ENCODE data around the gene P4HA3.
A peak's percentile ranks its signal among the peaks of the same experiment; 100 is the strongest.
"Not testable (repeated sequence)": the region's sequence is repeated elsewhere in the genome, so short reads cannot be mapped to it uniquely, and the experiment has no call there.

The P4HA3 gene

DNA sequence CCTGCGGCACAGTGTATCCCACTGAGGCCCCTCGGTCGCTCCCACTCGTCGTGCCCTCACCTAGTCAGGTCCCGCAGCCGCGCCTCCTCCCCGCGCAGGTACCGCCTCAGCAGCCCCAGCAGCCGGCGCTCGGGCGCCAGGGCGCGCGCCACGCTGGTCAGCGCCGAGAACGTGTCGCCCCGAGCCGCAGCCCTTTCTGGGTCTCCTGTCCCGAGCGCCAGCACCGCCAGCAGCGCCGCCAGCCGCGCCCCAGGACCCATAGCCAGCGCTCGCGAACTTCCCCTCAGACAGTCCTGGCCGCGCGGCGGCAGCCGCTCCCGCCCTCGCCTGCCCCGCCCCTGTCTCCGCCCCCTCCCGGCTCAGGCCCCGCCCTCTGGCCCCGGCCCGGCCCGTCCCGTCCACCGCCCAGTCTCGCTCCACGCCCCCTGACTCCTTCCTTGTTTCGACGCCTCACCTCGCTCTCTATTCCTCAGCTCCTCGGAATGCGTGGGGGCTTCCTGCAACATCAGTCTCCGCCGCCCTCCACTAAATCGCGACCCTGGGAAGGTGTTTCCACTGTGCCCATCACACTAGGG lies at the start of gene P4HA3:
P4HA3 (minus strand) TSS at position 289 of the 575 bp plus-strand sequence; CDS start at position 260, 29 bp downstream.
- peak; percentile 84 for DNase-seq

DNA sequence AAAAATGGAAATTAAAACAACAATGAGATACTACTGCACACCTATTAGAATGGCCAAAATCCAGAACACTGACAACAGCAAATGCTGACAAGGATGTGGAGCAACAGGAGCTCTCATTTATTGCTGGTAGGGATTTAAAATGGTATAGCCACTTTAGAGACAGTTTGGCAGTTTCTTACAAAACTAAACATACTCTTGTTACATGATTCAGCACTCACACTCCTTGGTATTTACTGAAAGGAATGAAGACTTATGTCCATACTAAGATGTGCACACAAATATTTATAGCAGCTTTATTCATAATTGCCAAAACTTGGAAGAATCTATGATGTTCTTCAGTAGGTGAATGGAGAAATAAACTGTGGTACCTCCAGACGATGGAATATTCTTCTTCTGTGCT lies 46.0 kb upstream of the P4HA3 start:
- no peak for DNase-seq

DNA sequence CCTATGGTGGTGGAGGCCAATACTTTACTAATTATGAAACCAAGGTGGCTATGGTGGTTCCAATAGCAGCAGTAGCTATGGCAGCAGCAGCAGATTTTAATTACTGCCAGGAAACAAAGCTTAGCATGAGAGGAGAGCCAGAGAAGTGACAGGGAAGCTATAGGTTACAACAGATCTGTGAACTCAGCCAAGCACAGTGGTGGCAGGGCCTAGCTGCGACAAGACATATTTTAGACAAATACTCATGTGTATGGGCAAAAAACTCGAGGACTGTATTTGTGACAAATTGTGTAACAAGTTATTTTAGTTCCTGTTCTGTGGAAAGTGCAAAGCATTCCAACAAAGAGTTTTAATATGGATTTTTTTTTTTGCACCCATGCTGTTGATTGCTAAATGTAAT lies 44.2 kb upstream of the P4HA3 start:
- no peak for DNase-seq

DNA sequence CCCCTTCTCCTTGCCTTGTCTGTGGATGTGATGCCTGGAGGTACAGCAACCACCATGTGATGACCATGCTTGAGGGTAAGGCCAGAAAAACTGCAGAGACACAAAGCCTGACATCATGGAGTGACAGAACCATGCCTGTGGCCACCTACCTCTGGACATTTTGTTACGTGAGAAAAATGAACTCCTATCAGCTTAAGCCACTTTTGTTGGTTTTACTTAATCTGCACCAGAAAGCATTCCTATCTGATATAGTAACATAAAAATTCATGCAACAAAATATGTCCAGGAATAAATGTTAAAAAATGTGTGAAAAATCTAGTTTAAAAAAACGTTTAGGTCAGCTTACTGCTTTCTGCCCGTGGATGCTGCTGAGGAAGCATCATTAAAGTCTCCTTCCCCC lies 42.6 kb upstream of the P4HA3 start:
- no peak for DNase-seq

DNA sequence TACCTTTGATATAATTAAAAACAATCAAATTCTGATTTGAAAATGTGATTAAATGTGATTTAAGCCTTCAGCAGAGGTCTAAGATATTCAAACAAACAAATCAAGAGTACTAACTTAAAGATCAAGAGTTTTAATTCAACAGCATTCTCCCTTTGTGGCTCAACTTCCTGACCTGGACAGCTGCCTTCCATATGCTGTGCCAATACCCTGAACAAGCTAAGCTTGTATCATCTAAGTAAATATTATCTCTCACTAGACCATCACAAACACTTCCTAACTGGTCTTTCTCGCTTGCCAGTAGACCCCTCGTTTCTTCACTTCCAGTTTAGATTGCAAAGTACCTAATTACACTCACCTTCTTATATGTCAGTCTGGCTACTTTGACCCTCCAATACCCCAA lies 35.9 kb upstream of the P4HA3 start:
- no peak for DNase-seq

DNA sequence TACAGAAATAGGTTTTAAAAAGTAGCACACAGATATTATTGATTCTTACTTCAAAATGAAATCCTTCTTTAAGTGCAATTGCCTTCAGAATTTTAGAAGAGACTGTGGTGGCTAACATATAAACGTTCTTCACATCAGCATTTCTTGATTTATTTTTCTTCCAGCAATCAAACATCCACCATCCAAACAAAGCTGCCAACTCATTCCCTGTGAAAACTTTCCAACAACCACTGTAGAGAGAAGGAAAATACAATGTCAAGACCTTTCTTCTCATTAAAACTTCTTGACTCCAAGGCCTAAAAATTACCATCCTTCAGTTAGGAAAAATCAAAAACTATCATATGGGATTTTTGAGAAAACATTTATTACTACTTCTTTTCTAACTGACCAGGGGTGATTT lies 34.0 kb upstream of the P4HA3 start:
- DNase-seq, result no peak

DNA sequence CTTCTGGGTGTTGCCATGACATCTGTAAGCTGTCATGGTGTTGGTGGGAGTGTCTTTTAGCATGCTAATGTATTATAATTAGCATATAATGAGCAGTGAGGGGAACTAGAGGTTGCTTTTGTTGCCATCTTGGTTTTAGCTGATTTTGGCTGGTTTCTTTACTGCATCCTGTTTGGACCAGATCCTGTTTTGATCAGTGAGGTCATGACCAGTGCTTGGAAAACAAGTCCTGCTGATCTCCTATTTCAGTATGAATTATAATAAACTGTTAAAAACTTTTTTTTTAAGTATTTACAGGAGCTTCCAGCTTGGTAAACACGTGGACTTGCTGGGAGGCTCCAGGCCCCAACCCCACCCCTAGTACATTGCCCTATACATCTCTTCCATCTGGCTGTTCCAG lies 30.5 kb upstream of the P4HA3 start:
- DNase-seq, result no peak

DNA sequence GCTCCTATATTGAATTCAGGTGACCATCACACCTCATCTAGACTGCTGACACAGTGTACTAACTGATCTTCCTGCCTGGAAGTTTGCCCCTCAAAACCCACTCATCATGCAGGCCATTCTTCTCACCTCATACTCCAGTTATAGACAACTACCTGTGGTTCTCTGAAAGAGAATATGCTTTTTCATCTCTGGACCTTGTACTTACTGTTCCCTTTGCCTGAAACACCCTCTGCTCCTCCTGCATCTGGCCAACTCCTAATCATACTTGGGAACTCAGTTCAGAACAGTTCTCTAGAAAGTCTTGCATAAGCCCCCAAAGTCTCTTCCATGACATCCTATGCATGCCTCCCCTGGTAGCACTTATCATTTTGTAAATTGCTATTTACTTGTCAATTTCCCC lies 28.2 kb upstream of the P4HA3 start:
- DNase-seq, result no peak

DNA sequence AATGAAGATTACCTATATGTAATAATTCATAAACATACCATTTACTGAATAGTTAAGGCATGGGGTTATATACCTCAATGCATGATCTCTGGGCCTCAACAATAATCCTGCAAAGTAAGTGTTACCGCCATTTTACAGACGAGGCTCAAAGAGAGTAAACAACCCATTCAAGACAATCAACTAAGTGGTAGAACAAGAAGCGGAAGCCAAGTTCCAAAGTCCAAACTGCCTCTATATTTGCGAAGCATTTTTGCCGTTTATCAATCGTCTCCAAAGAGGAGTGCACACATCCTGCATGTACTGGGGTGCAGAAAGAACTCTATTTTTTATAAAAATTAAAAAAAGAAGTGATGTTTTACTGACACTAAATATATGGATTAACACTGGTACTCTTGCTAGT lies 27.5 kb upstream of the P4HA3 start:
- DNase-seq, result no peak

DNA sequence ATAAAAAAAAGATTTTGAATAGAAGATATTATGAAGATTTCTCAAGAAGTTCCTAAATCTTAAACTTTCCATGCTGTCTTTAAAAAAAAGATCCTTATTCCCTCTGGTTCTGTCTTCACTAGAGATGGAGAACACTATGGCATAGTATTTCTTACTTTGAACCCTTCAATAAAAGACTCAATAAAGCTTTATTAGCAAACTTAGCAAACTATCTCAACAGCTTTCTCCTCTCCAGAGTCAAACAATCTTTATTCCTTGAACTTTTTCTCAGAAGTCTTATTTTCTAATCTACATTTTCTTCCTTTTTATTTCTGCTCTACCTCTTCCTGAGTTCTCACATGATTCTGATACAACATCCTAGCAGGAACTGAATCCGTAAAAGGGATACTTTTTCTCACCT lies 21.8 kb upstream of the P4HA3 start:
- DNase-seq, result no peak

DNA sequence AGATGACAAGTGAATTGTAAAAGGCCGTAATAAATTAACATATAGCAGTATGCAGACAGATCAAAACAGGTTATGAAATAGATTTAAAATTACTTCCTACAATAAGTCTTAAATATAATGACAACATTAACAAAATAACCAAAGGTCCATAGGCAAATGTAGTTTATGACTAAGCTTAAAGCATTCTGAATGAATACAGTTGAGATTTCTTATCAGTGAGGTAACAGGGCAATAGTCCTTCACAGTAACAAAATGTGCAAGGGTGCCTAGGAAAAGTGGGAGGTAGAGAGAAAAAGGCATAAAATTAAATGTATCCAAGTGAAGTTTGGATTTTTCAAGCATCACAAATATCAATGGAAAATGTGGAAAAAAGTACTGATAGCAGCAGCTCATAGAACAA lies 20.9 kb upstream of the P4HA3 start:
- DNase-seq, result no peak

DNA sequence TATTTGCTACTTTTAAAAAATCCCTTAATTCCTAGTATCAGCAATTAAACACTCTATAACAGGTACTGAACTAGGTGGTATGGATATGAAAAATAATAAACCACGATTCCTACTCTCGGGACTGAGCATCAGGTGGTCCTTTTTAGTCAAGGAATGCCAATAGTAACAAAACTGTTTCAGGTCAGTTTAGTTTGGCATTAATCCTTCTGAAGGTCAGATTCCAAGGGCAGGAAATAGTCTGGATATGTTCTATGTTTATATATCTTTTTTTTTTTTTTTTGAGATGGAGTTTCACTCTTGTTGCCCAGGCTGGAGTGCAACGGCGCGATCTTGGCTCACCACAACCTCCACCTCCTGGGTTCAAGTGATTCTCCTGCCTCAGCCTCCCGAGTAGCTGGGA lies 19.6 kb upstream of the P4HA3 start:
- DNase-seq, result not testable (repeated sequence)

DNA sequence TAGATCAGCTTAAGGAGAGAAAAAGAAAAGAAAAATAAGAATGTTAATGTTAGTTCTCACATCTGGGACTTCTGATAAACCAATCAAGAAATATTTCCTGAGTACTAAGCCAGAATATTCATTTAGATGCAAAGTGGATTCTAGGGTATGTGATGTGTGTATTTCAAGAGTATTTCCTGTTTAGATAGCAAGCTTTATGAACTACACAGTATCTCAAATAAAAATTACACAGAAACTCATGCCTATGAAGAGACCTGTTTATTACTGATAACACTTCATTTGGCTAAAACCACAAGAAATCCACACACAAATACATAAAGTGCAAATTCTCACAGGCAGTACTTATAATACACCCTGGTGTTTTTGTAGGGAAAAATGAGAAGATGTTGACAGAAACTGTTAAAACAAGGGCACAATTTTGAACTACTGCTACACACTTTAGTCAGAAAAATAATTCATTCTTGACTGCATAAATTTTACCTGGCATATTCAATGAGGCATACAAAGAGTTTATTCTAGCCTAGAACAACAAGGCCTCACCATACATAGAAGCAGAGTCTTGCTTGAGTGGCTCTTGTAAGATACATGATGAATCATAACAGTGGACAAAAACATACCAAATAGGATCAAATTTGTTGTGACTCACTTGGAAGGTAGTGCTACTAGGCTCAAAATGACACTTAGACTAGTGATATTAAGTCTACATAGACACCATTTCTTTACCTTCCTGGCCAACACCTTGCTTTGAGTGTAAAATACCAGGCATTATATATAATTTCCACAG lies 18.8 kb upstream of the P4HA3 start:
- DNase-seq, result no peak

DNA sequence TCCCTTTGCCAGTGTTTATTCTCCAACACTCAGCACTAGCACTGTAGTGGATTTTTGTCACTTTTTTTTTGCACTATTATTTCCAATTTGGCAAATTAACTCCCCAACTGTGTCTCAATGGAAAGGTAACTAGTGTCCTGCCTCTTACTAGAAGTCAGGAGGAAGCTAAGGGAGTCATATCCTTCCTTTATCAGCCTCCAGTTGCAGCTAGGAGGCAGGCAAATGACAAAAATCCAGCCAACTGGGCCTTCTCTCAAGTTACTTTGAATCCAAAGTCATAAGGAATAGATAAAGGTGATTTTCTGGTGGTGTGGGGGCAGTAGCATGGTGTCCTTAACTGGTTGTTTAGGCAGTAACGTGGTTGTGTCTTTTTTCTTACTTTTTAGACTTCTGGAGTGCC lies 15.6 kb upstream of the P4HA3 start:
- DNase-seq, result no peak

DNA sequence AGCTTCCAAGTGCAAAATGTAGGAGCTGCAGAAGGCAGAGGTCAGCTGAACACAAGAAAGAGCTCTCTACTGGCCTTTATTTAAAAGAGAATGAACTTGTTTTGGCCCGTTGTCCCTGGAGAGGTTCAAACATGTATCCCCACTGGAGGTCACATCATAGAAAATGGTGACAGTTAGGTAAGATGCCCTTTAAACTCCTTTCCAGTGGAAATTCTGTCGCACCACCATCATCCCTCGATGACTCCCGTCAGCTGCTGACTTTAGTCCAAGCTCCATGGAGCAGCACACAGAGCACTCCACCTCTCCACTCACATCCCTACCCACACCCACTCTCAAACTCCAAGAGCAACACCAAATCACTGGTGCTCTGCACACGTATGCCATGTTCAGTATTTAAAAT lies 15.2 kb upstream of the P4HA3 start:
- no peak for DNase-seq

DNA sequence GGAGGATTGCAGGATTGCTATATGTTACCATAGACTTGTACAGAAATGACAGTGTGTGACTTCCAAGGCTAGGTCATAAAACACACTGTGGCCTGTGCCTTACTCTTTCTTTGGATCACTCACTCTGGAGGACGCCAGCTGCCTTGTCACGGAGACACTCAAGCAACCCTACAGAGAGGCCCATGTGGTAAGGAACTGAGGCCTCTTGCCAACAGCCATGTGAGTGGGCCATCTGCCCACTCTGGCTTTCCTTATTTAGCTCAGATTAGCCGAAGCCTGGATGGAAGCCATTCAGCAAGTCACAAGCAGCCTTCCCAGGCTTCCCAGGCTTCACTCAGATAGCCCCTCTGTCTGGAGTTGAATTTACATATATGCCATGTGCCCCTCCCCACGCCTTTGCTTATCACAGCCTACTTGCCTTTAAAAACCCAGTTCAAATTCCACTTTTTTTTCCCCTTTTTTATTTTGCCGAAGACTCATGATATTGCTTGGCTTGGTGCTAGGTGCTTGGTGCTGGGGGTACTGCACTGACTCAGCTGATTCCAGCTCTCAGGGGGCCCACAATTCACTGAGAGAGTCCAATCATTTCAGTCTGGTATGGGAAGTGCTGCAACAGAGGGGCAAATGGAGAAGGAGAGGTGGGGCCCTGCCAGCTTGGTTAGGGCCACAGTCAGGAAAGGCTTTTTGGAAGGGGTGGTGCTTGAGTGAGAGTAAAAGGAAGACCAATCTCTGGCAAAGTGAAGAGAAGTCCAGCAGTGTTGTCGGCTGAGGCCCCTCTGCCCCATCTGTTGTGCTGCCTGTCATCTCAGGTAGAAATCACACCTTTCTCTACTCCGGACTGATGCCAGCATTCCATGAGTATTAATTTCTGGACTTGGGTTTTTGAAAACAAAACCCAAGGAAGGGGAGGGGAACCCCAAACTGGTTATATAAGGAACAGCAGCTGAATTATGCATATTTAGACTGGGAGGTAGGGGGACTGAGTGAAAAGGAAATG lies 14.5 kb upstream of the P4HA3 start:
- DNase-seq, result peak; percentile 85

DNA sequence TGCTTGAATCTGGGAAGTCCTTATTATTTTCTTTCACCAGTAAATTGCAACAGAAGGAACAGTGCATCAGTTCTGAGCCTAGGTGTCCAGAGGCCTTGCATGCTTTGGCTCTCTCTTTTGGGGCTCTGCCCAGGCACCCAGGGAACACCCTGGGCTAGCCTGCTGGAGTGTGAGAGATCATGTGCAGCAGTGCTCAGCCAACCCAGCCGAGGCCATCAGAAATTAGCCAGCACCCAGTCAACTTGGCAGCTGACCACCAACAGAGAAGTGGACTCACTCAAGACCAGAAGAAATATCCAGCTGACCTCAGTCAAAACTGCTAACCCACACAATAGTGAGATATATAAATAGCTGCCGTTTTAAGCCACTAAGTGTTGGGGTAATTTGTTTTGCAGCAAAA lies 11.2 kb upstream of the P4HA3 start:
- DNase-seq, result no peak

DNA sequence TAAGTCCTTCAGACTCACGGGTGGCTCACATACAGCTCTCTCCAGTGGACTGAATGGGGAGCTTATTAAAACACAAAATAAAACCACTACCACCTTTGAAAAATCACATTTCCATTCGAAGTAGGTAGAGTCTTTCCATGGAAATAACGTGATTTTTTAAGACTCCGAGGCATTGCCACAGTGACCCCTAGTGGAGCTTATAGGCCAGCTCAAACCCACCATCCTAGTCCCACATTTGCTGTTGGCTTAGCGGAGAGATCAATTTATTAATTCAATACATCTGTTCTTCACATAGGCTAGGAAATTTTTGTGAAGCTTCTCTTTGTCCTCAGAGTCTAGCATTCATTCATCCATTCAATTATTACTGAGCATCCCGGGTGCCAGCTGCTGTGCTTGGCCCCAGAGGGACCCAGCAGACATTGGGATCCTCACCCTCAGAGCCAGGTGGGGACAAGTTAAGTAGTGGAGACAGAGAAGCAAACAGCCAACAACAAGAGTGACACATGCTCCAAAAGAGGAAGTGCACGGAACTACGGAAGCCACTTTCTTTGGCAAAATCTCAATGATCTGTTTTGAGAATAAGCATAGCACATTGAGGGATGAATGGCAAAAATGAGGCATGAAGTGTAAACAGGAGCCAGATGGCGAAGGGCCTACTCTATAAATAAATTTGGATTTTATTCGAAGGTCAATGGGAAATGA lies 10.2 kb upstream of the P4HA3 start:
- no peak for DNase-seq

DNA sequence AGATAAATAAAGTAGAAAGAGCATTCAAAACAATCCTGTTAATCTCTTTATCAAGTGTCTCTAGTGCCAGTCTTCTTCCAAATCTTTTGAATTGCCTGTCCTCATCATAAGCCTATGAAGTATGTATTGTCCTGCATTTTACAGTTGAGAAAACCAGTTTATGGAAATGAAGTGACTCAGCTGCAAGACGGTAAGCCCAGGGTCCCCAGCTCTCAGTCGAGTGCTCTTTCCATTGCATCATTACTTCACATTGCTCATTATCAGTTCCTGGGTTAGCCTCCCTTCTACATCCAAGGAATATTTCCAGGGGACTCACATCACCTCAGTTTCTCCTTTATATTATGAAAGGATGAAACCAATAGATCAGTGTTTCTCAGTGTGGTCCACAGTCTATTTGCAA lies 9.1 kb upstream of the P4HA3 start:
- DNase-seq, result no peak

DNA sequence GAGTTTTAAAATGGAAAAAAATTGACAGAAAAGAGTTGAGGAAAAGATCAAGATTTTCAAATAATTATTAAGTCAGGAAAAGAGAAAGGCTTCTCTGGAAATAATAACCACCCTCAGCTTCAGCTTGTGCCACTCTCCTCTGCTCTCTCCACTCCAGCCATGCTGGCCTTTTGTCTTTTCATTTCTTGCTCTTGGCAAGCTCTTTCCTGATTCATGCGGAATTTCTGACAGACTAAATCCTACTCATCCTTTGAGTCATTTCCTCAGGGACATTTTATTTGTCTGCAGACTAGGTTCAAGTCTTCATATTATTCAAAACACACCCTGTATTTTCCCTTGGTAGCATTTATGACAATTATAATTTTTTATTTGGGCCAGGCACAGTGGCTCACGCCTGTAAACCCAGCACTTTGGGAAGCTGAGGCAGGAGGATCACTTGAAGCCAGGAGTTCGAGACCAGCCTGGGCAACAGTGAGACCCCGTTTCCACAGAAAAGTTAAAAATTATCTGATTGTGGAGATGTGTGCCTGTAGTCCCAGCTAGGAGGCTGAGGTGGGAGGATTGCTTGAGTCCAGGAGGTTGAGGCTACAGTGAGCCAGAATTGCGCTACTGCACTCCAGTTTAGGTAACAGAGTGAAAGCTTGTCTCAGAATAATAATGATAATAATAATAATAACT lies 7.8 kb upstream of the P4HA3 start:
- no peak for DNase-seq

DNA sequence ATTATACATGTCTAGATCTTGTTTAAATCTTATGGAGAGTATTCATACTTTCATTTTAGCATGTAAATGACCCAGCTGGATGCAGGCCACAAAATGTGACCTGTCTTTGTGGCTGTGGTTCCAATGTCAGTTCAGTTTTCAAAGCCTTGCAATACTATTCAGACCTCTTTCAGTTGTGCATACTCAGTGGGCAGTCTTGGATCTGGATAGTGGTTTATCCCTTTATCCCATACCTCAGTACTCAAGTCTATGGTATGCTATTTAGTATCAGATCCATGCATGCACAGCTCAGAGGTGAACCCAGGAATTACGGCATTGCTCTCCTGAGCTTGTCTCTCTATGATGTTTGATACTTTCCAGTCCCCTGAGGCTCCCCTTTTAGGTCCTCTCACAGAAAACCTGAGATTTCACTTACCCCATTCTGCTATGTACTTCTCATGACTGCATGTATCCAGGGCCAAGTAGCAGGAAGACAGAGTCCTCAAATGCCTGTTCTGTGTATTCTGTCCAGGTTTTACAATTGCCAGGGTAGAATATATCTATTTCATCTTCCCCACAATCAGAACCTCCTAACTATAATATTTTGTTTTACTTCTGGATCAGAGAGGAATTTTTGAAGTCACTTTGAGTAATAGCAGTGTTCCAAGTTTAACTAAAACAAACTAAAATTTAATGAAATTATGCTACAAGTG lies 6.9 kb upstream of the P4HA3 start:
- no peak for DNase-seq

Measured in femur (tissue), 1 donor.